Measurements from ENCODE around the gene EHD1.

EHD1 gene

DNA sequence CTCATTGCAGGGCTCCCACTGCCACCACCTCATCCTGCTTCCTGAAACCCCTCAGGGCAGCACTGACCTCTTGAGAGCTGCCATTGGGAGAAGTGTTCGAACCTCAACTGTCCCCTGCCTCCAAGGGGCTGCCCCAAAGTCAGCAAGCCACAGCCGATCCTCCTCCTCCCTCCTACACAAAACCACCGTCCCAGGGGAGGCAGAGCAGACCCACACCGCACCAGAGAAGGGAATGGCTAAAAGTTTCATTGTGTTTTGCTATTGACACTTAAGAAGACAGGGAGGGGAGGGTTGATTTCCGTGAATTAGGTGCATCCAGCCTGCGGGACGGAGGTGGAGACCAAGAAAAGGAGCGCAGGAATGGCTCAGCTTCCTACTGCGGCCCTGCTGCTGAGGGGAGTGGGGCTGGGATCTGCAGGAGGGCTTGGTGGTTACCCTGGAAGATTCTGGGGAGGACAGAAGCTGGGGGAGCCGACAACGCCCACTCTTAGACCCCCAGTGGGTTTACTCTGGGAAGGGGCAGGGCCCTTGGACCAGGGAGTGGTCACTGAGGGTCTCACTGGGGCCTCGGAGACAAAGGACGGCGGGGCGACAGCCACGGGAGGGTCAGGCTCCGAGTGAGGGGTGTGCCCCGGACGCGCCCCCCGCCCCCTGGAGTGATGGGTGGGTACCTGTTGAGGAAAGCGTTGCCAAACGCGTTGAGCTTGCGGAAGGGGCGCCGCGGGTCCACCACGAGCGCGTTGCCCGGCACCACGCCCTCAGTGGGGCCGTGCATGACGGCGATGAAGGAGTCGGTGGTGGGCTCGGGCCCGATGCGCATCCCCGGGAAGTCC is 815 bp downstream of the EHD1 start:
- Histone ChIP-seq H3K4me3 (peak overlapping the region; percentile 52 to 98 (median 88)), H3K27ac (peak overlapping the region; percentile 52 to 96 (median 88))

DNA sequence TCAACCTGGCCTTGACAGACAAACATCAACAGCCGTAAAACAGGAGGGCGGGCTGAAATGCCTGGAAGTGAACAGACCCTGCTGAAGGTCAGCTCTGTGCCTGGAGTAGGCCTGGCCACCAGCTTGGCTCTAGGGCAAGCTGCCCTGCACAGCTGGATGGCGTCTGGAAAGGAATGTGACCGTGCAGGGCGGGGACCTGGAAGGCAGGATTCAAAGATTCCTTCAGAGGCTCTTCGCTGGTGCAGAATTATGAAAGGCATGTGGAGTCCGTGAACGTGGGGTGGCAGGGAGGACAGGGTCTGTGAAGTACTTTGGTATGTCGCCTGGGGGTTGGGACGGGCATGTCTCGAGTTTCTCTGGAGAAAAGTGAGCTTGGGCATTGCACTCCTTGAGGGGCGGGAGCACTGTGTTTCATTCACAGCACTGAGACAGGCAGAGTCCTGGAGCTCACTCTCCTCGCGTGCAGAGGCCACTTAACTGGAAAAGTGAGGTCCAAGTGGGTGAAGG is 1.5 kb downstream of the EHD1 start:
- H3K4me3 ChIP-seq, result peak overlapping the region; percentile 52 to 98 (median 88)
- H3K27ac ChIP-seq, result peak overlapping the region; percentile 52 to 96 (median 88)

DNA sequence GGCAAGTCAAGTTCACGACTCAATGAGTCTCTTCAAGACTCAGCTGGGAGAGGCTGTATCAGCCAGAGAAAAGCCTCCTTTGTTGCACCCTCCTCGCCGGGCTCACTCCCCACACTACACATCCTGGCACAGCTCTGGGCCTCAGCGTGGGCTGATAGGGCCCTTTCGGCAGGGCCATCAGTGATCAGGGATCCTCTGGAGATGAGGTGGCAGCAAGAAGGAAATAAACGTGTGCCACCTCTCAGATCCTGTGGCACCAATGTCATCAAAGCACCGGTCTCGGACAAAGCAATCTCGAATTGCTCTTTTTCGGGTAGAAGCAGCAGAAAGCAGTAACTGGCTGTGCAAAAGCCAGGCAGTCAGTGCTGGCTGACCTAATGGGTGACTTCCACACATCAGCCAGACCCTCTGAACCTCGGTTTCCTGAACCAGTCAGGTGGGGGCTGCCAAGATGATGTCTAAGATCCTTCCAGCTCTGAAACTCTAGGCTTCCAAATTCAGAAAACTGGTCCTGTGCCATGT is 2.1 kb downstream of the EHD1 start:
- peak overlapping the region; percentile 52 to 98 (median 88) for H3K4me3 ChIP-seq
- H3K27ac ChIP-seq, result peak overlapping the region in 20 of 21 experiments; percentile 2 to 96 (median 89)

DNA sequence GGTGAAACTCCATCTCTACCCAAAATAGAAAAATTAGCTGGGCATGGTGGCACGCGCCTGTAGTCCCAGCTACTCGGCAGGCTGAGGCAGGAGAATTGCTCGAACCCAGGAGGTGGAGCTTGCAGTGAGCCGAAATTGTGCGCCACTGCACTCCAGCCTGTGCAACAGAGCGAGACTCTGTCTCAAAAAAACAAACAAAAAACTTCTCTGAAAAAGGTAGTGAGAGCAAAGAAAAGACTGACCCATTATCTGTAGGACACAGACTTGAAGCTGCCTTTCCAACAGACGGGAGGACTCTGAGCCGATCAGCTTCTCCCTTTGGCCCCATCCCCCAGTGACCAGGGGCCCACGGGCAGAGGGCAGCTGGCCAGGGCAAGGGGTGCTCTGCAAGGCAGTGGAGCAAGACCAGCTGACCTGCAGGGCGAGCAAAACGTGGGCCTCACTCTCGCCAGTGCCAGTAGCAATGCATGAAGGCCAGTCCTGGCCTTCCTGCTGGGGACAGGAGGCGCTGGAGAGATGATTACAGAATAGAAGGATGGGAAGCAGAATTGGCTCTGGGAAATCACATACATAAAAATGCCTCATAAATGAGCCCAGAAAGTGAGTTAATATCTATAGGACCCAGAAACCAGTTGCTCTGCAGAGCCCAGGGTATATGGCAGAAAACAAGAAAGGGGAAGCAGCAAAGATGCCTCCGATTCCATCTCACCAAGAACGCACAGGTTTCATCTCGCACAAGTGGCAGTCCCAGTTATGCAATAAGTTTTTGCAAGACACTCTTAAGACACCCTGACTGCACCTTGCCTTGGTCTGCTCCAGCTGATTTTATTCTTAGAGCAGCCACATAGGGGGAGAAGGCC is 2.8 kb downstream of the EHD1 start:
- Histone ChIP-seq H3K4me3 (peak overlapping the region; percentile 52 to 98 (median 88)), H3K27ac (peak overlapping the region in 17 of 21 experiments; percentile 2 to 96 (median 90))

DNA sequence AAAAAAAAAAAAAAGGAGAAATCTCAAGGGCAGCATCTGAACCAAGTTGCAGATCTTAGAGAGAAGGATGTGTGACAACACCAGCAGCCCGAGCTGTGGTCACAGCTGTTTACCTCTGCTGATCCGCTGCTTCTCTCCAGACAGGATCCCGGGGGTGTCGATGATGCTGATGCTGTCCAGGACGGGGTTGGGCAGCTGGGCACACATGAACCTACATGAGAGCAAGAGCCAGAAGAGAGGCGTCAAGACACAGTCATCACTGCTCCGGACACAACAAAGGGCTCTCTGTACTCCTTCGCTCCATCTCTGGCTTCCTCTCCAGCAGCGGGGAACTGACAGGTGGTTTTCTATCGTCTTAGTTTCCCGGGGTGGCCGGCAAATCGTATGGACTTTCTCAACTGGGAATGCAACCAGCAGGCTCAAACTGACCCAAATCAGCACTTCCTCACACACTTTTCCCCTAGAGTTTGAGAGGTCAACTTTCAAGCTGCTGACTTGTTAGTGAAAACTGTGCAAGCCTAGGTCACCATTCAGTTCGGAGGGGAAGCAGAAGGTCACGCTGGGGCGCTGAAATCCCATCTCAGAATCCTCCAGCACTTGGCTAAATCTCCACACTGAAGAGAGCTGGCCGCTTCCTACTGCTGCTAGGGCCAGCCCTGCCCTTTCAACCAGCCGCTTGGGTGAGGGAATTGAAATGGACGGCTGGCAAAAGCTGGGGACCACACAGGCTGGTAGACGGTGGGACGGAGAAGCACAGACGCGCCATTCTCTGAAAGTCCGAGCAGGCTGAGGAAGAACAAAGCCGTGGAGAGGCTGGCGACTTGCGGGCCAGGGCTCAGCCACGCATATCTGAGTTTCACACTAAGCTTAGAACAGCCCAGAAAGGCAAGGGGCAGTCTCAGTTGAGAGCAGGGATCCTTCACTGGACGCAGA is 3.8 kb downstream of the EHD1 start:
- peak overlapping the region in 3 of 7 experiments; percentile 2 to 90 (median 88) for H3K4me3 ChIP-seq
- peak overlapping the region in 11 of 21 experiments; percentile 21 to 93 (median 50) for H3K27ac ChIP-seq

DNA sequence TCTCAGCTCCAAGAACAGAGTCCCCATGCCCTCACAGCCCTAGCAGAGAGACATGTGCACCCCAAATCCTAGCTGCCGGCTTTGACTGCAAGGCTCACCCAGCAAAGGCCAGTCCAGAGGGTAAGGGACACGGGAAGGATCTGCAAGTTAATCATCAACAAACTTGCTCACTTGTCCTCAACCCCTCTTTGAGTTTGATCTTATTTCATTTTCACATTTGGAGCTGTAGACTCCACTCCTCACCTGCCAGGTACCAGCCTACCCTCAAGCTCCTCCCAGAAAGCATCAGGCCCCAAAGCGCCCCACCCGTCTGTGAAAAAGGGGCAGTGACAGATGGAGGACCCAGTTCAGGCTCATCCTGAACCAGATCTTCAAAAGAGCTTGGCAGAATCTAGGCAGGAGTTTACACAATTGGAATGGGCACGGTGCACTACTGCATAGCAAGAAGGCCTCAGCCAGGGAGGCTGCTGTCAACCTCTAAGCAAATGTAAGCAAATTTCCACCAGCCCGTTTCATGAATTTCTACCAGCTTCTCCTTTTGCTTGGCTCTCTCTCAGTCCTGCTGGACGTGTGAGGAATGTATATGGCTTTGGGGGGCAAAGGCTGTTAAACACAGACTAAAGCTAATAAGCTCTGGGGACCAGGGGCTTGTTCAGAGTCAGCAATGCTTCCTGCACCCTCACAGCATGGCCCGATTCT is 5.5 kb downstream of the EHD1 start:
- H3K4me3 ChIP-seq, result no peak overlapping the region

DNA sequence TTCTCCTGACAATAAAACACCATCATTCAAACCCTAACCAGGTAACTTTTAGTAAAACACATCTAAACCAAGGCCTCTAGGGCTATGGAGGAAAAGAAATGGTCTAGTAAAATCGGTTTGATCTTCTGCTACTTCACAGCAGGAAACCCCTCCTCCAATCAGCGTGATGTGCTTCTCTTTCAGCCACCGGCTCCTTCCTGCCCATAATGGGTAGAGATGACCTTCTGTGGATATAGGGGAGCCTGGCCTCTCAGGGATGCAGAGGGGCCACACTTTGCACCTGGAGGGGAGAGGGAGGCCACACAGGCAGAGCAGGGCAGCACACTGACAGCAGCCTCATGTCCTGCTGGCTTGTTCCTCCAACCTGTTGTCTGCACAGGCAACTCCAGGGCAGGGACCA is 6.9 kb downstream of the EHD1 start:
- Histone ChIP-seq H3K4me3 (peak overlapping the region in 1 of 7 experiments; percentile 7), H3K27ac (peak overlapping the region in 13 of 21 experiments; percentile 34 to 86 (median 81))

More for the DNA sequence above, 5.5 kb downstream of the EHD1 start:
- H3K27ac ChIP-seq, result peak overlapping the region in 3 of 21 experiments; percentile 19 to 85 (median 24)

DNA sequence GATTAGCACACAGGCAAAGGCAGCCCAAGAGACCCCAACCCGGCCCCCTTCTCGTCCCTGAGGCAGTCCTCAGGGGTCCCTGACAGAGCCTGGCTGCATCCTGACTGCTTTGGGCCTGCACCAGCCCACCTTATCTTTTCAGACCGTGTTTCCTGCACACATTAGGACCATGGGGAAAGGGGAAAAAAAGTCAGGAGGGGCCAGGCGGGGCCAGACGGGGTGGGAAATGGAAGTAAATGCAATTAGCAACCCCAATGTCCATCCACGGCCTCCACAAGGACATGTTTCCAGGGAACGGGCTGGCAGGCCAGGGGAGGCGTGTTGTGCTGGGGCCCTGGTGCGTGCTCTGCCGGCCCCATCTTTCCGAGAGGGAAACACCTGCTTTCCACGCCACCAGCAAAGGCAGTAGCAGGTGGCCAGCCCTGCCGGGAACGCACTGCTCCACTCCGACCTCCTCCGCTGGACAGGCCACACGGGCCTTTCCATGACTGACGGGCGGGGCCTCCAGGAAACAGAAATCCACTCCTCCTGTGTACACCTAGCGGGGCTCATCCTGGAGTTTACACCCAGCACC is 7.4 kb downstream of the EHD1 start:
- Histone ChIP-seq H3K27ac (peak overlapping the region in 19 of 21 experiments; percentile 34 to 88 (median 80)), H3K4me3 (peak overlapping the region in 1 of 7 experiments; percentile 3)

DNA sequence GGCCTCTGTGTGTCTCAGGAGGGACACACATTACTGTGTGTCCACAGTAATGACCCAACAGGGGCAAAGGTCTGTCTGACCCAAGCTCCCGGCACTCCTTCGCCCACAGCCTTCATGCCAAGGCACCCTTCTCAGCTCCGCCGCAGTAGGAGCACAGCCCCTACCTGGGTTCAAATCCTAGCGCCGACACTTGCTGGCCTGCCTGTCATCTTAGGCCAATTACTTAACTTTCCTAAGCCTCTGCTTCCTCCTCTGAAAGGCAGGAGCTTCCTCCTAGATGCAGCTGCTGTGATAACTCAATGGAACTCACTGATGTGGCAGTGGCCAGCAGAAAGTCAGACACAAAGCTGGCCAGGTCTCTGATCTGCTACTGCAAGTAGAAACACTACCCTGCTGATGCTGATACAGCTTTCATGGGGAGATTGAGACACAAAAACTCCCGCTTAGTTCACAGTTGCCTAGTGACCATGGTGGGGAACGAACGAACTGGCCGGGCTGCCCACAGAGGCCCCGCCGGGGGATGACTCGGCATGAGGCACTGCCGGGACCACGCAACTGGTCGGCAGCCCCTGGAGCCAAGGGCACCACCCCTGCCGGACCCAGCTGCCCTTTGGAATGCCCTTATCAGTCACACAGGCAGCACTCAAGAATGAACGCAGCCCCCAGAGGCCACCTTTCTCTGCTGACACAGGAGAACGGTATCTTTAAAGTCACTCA is 8.1 kb downstream of the EHD1 start:
- peak overlapping the region in 19 of 21 experiments; percentile 34 to 88 (median 80) for H3K27ac ChIP-seq
- H3K4me3 ChIP-seq, result peak overlapping the region in 1 of 7 experiments; percentile 8

DNA sequence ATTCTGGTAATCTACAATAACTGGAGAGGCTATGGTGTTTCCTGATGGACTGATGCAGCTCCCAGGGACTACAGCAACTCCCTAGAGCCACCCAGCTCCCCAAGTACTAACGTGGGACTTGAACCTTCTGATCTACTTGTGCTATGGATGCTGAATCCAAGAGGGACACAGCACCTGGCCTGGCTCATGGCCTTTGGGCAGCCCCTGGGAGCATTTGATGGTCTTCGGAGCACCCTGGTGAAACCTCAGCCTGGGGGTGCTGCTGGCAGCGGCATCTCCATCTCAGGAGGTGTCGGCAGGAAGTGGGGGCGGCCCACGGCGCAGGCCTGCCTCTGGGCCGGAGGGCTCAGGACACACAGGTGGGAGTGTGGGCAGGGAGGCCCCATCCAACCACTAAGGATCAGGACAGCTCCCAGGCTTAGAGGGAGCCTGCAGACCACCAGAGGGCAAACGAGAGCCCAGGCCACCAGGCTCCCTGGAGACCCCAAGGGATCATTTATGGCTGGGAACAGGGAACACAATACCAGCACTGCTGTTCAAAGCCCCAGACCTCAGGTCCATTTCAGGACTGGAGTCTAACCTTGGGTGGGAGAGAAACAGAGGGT is 8.7 kb downstream of the EHD1 start:
- Histone ChIP-seq H3K4me3 (peak overlapping the region in 1 of 7 experiments; percentile 8), H3K27ac (peak overlapping the region in 20 of 21 experiments; percentile 34 to 88 (median 79))

DNA sequence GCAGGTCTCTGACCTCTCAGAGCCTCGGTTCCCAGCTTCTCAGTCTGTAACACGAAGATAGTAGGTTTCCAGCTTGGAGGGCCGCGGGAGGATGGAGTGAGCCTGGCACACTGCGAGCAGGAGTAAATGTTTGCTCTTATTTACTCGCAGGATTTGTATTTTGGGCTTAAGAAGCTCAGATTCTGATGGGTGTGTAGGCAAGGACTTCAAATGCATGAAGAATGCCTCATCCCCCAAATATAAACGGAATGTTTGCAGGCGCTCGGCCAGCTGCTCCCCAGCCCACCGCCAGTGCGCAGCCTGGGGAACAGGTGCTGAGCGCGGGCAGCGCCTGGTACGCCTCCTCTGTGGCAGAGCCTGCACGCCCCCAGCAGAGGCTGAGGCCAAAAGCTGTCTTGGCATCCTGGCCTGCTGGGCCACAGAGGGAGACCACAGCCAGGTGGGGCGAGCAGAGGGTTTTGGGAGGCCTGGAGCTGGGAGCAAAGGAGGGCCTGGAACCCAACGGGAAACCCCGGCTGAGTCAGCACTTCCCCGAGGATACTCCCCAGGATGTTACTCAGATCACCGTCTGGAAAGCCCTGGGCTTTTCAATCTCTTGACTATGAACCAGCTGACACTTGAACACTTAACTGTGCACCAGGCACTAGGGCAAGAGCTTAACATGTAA is 9.4 kb downstream of the EHD1 start:
- H3K27ac ChIP-seq, result peak overlapping the region in 20 of 21 experiments; percentile 34 to 88 (median 79)
- H3K4me3 ChIP-seq, result no peak overlapping the region

DNA sequence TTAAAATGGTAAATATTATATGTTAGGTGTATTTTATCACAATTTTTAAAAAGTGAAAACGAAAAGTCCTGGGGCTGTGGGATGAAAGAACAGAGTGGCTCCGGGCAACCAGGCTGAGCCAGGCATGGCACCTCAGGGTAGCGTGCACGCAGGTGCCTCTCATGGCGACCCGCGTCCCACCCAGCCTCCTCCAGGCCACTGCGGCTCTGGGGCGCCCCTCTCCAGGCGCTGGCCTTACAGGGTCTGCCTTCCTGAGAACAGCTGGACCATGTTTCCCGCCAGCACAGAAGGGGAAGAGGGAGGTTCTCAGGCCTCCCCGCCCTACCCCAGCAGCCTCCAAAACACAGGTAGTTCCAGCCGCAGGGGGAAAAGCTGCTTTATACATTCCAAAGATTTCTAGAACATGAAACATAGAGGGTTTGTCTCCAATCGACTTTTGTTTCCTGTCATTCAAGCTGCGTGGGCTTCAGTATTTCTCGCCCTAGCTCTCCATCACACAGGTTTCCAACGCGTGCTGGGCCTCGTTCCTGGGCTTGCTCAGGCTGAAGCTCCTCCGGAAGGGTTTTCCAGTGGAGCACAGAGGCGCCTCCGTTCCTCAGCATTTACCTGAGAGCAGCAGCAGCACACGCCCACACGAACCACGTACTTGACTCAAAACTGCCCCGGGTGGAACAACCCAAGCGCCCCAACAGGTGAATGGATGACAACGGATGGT is 10.5 kb downstream of the EHD1 start:
- H3K4me3 ChIP-seq, result no peak overlapping the region
- peak overlapping the region in 15 of 21 experiments; percentile 34 to 88 (median 85) for H3K27ac ChIP-seq

DNA sequence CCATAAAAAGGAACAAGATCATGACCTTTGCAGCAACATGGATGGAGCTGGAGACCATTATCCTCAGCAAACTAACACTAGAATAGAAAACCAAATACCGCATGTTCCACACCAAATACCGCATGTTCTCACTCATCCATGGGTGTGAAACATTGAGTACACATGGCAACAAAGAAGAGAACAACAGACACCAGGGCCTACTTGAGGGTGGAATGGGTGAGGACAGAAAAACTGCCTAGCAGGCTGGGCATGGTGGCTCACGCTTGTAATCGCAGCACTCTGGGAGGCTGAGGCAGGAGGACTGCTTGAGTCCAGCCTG is 12.3 kb downstream of the EHD1 start:
- H3K4me3 ChIP-seq, result no peak overlapping the region
- H3K27ac ChIP-seq, result peak overlapping the region in 11 of 21 experiments; percentile 9 to 93 (median 69)

DNA sequence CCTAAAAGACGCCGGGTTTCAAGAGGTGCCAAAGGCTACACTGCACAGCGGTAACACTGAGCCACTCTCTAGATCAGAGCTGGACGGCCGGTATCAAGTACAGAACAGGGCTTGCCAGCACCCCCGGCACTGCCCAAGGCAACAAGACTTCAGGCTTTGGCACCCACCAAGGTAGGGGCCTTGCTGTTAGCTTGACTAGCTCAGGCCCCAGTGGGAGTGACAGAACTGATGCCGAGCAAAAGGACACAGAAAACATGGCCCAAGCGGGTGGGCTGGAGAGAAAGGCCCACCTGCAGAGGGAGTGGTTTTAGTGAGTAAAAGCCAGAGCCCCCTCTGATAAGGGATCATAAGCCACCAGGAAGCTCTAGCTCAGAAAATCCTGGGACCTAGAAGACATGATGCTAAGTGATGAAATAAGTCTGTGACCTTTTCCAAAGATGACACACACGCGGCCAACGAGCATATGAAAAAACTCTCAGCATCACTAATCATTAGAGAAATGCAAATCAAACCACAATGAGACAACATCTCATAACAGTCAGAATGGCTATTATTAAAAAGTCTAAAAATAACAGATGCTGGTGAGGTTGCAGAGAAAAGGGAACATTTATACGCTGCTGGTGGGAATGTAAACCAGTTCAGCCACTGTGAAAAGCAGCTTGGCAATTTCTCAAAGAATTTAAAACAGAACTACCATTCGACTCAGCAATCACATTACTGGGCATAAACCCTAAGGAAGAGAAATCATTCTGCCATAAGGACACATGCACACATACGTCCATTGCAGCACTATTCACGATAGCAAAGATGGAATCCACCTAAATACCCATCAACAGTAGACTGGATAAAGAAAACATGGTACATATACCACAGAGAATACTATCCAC is 12.9 kb downstream of the EHD1 start:
- H3K27ac ChIP-seq, result peak overlapping the region in 20 of 21 experiments; percentile 68 to 93 (median 84)
- no peak overlapping the region for H3K4me3 ChIP-seq
